ENCODE measurements around the gene MYOM1.
A peak's percentile ranks its signal among the peaks of the same experiment; 100 is the strongest.

The MYOM1 gene

DNA sequence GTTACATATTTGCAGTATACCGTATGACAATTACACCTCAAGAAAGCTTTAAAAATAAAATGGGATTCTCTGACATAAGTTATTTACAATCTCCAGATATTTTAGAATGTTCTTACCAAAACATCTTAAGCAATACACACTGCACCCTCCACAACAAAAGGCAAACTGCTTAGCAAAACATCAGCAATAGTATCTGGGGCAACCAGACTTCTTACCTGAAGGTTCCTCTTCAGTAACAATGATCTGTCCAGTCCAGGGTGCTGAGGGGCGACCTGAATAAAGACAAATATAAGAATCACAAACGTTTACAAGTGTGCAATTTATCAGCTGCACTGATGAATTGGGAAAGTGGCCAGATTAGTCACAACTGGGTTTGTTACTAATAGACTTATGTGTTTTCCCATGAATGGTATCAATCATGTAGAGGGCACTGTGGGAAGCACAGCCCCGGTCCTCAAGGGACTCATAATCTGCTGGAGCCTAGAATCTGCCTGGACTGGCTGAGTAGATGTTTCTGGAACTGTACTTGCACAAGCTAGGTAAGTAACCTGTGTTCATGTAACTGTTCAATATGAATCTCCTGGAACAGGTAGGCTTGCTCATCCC lies 70.7 kb downstream of the MYOM1 start:
- no peak for DNase-seq

DNA sequence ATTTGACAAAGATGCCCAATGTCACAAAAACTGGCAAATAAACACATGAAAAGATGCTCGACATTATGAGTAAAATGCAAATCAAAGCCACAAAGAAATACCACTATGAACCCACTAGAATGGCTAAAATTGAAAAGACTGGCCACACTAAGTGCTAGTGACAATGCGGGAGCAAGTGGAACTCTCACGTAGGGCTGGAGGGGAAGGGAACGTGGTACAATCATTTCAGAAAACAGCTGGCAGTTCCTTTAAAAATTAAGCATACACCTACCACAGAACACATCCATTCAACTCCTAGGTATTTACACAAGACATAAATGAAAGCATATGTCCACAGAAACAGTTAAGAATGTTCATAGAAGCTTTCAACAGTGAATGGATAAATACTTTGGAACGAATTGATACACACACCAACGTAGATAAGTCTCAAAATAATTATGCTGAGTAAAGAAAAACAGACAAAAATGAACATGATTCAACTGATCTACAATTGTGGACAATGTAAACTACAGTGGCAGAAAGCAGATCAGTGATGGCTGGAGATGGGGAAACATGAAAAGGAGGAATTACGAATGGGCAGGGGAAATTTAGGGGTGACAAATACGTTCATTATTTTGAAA lies 71.7 kb downstream of the MYOM1 start:
- no peak for DNase-seq

DNA sequence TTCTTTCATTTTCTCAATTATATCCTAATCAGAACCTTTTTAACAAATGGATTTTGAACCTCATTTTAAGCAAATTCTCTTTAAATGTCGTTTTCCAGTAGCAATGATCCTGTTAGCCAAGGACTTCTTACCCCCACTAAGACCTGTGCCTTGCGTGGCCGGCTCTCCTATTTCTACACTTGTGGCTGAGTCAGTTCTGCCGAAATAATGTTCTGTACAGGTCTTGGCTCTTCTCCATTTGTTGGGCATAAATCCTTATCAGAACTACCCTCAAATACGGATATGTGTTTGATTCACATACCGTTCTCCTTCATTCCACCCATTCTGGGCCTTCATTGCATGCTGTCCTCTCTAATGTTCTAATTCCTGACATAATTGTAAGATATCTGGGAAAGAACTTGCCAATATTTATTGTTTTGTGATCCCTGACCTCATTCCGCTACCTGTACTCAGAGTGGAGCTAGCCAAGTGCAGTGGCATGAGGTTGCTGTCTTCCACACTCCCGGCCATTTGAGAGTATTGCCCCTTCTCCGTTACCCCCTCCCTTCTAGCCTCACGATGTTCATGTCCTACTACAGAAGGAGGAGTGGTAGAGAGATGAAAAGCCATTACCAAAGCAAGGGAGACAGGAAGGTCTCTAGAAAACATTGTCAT lies 78.7 kb downstream of the MYOM1 start:
- no peak for DNase-seq

DNA sequence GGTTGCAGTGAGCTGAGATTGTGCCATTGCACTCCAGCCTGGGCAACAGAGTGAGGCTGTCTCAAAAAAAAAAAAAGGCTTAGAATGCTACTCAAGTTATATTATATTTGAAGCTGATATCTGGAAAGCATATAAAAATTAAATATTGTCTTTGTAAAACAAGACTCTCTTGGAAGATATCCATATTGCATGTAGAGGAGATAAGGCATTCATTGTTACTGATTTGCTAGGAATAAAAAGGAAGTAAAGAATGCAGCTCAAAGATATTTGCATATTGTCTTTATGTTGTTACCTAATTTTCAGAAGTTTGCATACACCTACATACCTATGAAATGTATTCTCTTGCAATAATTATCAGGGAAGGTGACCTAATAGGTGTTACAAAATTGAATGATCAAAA lies 79.4 kb downstream of the MYOM1 start:
- DNase-seq, result peak in 1 of 2 donors; percentile 10

DNA sequence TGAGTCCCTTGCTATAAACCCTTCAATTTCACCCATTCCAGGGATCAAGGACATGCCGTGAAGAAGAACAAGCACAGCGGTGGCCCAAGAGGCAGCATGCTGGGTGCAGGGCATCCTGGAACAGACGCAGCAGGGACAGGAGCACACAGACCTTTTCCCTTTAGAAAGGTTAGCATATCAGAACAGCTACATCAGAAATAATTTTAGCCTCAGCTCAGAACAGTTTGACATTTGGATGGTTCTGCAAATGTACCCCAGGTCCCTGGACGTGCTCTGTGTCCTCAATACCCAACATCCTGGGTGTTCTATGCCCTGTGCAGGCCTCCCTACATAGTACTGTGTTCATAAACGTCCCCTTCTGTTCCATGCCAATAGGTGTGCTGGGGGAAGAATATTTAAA lies 80.4 kb downstream of the MYOM1 start:
- no peak for DNase-seq

DNA sequence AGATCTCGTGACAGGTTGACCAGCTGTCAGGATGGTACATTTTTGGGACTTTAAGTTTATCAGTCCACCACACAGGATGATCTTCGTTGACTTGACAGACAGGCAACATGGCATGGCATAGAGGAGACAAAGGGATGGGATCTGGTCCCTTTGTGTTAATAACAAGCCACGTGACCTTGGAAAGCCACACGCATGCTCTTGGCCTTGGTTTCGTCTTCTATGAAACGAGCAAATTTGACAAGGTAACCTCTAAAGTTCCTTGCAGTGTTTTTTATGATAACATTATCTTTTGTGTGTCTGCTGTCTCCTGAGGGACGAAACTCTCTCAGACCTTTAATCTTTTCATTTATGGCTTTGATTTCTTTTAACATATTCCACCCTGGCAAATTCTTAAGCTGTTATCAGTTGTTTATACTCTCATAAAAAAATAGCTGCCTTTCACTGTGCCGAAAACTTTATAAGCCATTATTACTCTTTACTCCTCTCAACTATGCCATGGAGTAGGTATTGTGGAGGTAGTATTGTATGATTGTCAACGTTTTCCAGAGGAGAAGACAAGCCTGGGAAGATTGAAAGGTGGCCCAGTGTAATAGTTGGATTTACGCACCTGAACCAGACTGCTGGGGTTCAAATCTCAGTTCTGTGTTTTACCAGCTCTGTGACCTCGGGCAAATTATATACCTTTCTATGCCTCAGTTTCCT lies 81.3 kb downstream of the MYOM1 start:
- DNase-seq, result no peak

DNA sequence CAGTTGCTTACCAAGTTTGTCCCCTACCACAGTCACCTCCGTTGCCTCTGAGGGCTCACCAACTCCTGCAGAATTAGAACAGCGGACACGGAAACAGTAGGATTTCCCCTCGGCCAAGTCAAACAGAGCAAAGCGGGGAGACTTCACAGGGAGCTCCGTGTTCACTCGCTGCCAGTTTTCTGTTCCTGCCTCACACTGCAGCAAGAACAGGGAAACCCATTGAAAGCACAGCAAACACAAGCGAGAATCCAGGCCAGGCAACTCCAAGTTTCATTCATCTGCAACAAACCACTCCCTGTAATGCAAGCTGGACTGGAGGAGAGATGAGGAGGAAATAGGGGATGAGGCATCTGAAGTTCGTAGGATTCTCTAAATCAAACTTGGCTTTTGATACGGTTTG lies 84.2 kb downstream of the MYOM1 start:
- no peak for DNase-seq

DNA sequence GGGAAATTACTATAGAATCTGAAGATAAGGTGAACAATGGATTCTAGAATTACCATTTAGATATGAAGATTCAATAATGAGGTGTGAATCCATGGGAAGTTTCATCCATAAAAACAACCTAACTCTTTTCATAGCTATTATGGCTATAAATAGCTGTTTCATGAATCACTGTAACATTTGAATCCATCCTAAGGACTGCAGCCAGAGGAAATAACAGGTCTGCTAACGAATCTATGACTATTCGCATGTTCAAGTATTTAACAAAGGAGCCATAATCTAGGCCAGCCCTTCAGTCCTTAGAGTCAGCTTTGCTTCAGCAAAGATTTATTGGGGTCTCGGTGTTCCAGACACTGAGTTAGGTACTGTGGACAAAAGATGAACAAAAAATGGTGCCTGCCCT lies 87.1 kb downstream of the MYOM1 start:
- DNase-seq, result no peak

DNA sequence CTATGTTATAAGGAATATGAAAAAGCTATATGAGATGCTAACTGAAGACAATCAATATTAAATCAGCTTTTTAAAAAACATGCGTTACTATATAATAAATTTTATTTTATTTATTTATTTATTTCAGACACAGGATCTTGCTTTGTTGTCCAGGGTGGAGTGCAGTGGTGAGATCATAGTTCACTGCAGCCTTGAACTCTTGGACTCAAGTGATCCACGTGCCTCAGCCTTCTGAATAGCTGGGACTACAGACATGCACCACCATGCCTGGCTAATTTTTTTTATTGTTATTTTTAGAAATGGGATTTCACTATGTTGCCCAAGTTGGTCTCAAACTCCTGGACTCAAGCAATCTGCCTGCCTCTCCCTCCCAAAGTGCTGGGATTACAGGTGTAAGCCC lies 89.4 kb downstream of the MYOM1 start:
- DNase-seq, result no peak

DNA sequence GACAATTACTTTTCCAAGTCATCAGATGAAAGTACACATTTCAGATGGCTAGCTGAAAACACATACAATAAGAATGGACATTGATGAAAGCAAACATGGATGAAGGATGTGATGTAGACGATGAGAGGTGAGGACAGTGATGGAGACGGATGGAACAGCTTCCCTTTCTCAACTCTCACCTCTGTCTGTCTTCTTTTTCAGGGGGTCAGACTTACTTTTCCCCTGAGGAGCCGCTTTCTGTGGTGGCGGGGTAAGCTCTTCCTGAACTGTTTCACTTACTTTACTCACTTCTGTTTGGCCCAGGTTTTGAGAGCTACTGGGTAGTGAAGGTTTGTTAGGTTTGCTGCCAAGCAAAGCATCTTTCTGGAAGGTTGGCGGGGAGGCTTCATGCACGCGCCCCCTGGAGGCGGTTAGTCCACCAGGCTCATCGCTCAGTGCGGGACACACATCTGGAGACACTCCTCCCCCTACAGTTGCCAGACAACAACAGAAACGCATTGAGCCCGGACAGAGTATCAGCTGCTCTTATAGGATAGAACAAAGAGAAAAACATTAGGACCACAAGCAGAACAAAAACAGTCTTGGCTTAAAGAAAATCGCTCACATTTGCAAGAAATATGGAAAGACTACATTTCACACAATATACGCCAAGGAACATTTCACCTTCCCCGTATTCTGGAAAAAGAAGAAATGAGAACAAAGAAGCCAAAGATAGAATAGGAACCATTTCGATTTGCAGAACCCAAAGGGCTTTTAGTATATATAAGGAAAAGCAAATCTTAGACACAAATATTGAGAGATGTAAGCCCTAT lies 90.5 kb downstream of the MYOM1 start:
- DNase-seq, result peak; percentile 59 to 87

DNA sequence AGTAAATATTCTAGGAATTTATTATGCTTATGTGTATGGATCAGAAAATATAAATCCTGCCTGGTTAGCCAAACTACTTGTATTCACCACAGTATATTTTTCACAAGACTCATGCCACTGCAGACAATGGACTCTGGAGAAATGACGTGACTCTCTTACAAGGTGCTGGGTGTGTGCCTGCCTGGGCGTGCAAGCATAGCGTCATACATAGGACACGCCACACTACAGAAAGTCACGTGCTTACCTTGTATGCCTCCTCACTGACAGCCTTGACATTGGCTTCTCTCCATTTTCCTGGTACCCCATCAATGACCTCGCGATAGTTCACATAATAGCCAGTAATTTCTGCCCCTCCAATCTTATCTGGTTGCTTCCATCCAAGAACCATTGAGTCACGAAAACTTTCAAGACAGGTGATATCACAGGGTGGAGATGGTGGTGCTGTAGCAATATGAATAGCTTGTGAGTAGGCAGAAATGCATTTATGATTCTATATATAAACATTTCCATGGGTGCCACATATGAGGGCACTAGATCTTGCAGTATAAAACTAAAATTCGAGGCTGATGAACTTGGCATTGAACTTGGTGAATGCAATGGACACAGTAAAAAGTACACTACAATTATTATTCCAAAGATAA lies 93.2 kb downstream of the MYOM1 start:
- no peak for DNase-seq

DNA sequence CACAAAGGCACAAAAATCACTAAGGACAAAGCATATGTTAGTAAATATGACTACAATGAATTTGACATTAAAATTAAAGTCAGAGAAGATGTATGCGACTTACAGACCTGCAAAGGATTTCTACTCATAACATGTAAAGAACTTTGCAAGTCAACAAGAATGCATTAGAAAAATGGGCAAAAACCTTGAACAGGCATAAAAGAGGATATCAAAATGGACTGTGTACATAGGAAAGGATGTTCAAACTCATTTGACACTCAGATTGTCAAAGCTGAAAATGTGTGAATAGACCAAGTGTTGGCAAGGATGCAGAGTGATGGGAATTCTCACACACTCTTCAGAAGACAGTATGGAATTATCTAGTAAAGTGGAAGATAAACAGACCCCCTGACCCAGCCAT lies 94.9 kb downstream of the MYOM1 start:
- DNase-seq, result no peak

DNA sequence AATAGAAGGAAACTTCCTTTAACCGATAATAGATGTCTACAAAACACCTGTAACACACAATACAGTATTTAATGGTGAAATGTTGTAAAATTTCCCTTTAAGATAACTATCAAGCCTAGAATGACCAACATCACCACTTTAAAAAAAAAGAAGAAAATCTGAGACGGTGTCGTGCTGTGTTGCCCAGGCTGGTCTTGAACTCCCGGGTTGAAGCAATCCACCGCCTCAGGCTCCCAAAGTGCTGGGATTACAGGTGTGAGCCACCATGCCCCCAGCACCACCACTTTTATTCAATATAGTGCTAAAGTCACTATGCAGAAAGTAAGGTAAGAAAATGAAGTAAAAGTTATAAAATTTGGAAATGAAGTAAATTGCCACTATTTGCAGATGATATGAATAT lies 96.9 kb downstream of the MYOM1 start:
- no peak for DNase-seq

DNA sequence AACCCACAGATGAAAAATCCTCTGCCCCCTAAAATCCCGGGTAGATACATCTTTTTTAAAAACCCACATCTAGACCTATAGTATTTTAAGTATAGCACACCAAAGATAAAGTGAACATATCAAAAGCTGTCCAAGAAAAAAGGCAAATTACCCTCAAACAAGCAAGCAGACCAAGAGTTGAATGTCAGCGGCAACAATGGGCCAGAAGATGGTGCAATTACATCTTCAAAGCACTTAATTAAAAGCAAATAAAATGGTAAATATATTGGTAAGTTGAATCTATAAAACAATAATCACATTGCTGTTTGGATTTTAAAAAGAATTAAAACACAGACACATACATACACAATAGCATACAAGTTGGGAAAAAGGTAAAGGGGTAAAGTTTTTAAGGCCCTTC lies 98.5 kb downstream of the MYOM1 start:
- DNase-seq, result no peak

DNA sequence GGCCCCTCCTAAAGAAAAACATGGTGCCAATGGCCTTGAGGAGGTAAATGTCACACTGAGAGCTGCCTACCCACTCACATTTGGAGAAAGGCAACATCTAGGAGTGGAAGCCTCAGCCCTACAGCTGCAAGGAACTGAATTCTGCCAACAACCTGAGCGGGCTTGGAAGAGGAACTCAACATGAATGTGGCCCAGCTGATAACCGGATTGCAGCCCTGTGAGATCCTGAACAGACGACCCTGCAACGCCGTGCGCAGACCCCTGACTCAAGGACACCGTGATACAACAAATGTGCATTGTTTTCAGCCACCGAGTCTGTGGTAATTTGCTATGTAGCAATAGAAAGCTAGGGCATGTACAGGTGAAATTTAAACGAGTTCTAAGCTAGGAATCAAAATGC lies 99.4 kb downstream of the MYOM1 start:
- no peak for DNase-seq

DNA sequence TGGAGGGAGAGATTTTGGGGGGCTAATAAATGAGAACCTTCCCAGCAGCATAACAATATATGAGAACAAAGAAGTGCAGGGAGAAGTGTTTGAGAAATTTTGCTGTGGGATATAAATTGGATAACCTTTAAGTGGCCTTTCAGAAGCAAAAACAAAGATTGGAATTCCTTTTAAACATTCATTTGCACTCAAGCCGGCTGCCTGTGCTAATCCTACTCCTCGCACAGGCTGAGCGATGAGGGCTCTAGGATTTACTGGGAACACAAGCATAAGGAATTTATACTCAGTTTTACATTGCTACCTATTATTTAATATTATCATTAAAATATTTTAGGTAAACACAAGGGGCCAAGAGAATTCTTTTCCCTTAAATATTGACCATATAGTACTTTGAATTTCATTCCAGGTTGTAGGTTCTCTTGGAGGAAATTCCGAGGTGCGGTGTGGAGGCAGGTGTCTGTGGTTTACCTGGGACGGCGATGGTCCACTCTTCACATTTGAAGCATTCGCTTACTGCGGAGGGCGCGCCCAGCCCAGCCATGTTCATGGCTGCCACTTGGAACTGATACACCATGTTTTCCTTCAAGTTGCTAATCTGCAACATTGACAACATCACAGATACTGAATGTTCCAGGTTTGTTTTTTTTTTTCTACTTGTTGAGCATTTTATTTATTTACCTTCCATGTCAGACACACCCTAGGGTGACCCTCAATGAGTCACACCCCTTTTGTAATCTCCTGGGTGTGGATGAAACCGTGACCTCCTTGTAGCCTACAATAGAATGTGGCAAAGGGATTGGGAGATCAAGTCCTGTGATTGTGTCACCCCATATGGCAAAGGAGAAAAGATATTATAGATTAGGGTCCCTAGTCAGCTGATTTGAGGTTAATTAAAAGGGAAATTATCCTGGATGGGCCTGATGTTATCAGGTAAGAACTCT lies 100.1 kb downstream of the MYOM1 start:
- no peak for DNase-seq

DNA sequence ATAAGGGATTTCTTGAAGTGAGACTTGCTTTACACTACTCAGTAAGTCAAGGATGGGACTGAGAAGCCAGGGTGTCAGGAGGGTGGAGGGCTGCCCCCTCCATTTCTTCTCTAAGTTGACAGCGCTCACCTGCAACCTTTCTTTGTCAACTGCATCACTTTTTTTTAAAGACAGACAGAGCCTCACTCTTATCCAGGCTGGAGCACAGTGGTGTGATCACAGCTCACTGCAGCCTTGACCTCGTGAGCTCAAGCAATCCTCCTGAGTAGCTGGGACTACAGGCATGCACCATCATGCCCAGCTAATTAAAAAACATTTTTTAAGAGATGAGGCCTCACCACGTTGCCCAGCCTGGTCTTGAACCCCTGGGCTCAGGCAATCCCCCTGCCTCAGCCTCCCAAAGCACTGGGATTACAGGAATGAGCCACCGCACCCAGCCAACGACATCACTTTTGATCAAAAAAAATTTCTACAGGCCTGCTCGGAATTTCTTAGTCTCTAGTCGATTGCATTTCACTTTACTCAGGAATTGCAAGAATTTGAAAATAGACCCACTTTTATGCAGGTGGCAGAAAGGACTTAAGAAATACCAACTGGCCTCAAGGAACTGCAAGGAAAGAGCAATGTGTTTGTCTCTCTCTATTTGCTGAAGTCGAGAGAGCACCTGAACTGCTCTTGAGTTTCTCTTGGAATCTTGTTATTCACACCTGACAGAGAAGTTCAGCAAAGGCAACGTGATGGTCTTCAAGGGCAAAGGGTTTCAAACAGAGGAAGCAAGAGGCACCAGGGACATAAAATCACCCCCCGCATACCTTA lies 101.4 kb downstream of the MYOM1 start:
- no peak for DNase-seq

DNA sequence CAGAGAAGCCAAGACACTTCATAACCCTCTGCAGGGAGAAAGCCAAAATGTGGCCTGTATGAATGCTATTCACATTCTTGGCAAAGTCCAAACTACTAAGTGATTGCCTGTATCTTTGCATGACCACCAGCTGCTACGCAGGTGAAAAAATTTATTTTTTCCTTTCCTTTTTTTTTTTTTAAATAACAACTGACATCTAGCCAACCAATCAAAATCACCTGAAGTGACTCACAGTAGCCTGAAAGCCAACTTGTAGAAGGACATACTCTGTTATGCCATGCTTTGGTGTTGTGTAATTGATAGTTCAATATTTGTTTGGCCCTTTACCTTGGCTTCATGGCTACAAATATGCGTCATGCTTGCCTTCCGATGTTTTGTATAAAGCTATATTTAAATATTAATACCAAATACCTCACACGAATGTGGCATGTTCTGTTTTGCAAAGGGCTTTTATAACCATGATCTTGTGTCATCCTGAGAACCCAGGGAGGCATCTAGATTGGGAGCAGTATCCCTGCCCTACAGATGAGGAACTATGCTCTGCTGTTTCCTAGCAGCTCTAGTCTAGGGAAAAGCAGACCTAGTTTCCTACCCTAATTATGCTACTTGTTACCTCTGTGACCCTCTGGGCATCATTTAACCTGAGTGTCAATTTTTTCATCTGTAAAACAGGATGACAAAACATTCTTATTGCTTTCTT lies 102.1 kb downstream of the MYOM1 start:
- DNase-seq, result no peak

DNA sequence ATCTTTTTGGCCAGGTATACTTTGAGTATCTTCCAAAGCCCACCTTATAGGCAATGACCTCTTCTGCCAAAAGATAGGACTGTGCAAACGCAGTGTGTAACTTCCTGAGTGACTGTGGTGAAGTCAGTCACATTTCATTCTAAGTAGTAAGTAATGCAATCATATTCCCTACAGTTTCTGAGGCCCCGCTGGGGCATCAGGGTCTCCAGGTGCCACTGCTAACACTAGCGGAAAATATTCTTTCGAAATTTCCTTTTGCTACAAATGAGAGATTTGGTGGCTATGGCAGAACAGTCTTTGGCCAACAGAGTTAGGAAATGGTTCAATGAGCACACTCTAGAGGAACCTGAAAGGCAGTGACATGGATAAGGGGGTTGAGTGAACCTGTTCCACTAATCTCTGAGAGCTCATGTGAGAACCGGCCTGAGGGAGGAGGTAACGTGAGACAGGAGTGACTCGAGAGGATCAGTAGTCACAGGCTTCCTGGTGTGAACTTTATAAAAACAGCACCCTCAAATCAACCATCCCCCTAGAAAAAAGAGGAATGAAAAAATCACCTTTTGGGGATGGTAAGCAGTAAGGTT lies 104.2 kb downstream of the MYOM1 start:
- DNase-seq, result no peak

DNA sequence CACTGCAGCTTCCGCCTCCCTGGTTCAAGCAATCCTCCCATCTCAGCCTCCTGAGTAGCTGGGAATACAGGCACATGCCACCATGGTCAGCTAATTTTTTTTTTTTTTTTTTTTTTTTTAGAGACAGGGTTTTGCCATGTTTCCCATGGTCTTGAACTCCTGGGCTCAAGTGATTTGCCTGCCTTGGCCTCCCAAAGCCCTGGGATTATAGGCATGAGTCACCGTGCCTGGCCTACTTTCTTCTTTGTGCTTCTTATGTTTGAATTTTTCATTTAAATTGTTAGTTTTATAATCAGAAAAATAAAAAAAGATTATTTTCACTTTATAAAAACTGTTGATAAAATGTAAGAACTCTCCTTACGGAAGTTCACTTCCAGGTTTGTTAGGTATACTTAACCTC lies 105.3 kb downstream of the MYOM1 start:
- DNase-seq, result no peak
